H1 (cell line): ENCODE data around the gene CDKL5. TPM values are rescaled to one million over a fixed set of nuclear protein-coding genes. Genes with fewer than 3 reads are reported as not detected.

Experiments
- BRCA1 ChIP-seq: IDR thresholded peaks from 2 replicates; pipeline ENCODE4 v1.6.1; 2012; ENCODE audit warnings: low read depth, low read length, improper control_type of control experiment
- CBX5 ChIP-seq: fragments of 300-800, 300-1000 bp; sonication (generic); IDR thresholded peaks from 2 replicates; pipeline ENCODE4 v1.7.1; 2016; ENCODE audit warnings: antibody characterized with exemption, low read length, low read depth
- CBX8 ChIP-seq: fragments of 300-800, 300-1000 bp; sonication (generic); IDR thresholded peaks from 2 replicates; pipeline ENCODE4 v1.7.1; 2016; ENCODE audit warnings: low read depth, low read length, borderline replicate concordance
- CEBPB ChIP-seq: IDR thresholded peaks from 2 replicates; pipeline ENCODE4 v1.6.1; 2012; ENCODE audit warnings: low read depth, low read length
- CHD2 ChIP-seq: IDR thresholded peaks from 2 replicates; pipeline ENCODE4 v1.6.1; 2012; ENCODE audit warnings: low read length, improper control_type of control experiment
- CHD7 ChIP-seq: fragments of 300-600 bp; sonication (generic); IDR thresholded peaks from 2 replicates; pipeline ENCODE4 v1.7.1; 2012; ENCODE audit warnings: low read length, moderate library complexity, mild to moderate bottlenecking, inconsistent platforms; ENCODE audit not compliant: insufficient replicate concordance
- CTCF ChIP-seq, 3 experiments: IDR thresholded peaks; 1 replicate in 2 of 3; 2 replicates in 1 of 3; pipeline versions ENCODE4 v1.5.1 to v1.6.1; 2011; ENCODE audit warnings: low read length in 3 of 3, mild to moderate bottlenecking in 3 of 3, inconsistent platforms in 2 of 3, low read depth in 1 of 3, moderate library complexity in 1 of 3; ENCODE audit not compliant: insufficient read depth in 1 of 3; ENCODE audit errors: control extremely low read depth in 1 of 3
- FOSL1 ChIP-seq: IDR thresholded peaks from 2 replicates; pipeline ENCODE4 v1.6.1; 2011; ENCODE audit warnings: mild to moderate bottlenecking, low read depth, low read length, moderate library complexity; ENCODE audit not compliant: insufficient read depth
- RFX5 ChIP-seq: IDR thresholded peaks from 2 replicates; pipeline ENCODE4 v1.6.1; 2011; ENCODE audit warnings: low read depth, low read length, improper control_type of control experiment, borderline replicate concordance
- SIRT6 ChIP-seq: IDR thresholded peaks from one replicate; pipeline ENCODE4 v1.7.1; 2012; ENCODE audit warnings: low read length, inconsistent platforms
- polyA plus RNA-seq, 7 experiments: library from polyadenylated mRNA; depleted of rRNA in 3 of 7; stranded (reverse) in 5 of 7; unstranded in 2 of 7; fragments of >200 nt in 5 of 7; fragments of 200-250 nt in 2 of 7; gene quantifications; 1 replicate in 5 of 7; 2 replicates in 1 of 7; 4 replicates in 1 of 7; pipeline versions ENCODE4 v1.2.1 to v1.2.3, GENCODE V29; 2011 to 2013; ENCODE audit warnings: missing spikeins in 2 of 7, mixed read lengths in 2 of 7
- total RNA-seq: library from RNA; stranded (reverse); fragmentation: NEBNext Ultra II Directional; extraction: Animal tissue kit (Norgen Biotek cat#: 25700); gene quantifications from 2 replicates; pipeline ENCODE4 v1.2.1, GENCODE V29; 2021

Gene CDKL5
- total and polyA plus RNA-seq, 2 of the 8 experiments (the other 6 are each of a cell fraction or from before 2014, with no cell fraction given), result 5.5 to 15.6 TPM

- TF ChIP-seq CHD7 (no peak), SIRT6 (no peak), RFX5 (no peak), CBX5 (no peak), CTCF (IDR thresholded peaks at IDR 0.05; ENCODE audit: control extremely low read depth in 1 of 3, insufficient read depth in 1 of 3, low read depth in 1 of 3, low read length in 3 of 3) (no peak), CEBPB (no peak), CBX8 (no peak), CHD2 (no peak), BRCA1 (no peak), FOSL1 (no peak)
Observed at GRCh38 chrX:18545771-18546170, 120.4 kb downstream of the CDKL5 start (continued).
